ENCODE data around the gene MYDGF. TPM values are rescaled to one million over a fixed set of nuclear protein-coding genes. Genes with fewer than 3 reads are reported as not detected.

The MYDGF gene
- total and polyA plus RNA-seq, 9 of the 15 experiments (the other 6 are each of a cell fraction or from before 2014, with no cell fraction given), result 4.2 to 141 (median 82.1) TPM

DNA sequence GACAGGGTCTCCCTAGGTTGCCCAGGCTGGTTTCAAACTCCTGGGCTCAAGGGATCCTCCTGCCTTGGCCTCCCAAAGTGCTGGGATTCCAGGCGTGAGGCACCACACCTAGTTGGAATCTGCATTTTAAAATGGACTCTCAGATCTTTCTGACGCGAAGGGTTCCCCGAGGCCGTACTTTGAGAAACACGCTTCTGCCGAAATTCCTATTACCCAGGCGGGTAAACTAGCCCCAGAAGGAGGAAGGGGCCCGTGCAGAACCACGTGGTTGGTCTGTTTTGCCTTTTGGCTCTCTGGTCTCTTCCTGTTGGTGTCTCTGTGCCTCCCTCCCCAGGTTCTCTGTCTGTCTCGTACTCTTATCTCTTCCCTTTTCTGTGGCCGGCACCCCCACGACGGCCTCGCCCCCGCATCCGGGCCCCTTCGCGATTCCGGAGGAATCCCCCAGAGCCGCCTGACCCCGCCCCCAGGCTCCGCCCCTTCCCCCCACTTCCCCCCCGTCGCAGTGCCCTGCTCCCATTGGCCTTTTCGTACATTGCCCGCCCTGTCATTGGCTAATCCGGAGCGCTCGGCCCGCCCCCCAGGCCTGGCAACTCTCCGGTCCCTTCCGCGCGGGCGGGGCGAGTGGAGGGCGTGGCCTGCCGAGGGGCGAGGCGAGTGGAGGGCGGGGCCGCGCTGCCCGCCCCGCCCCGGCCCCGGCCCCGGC lies 31.2 kb downstream of the MYDGF start, which contains the start of gene TNFAIP8L1 (continued):
- TF ChIP-seq ZNF436 (CRISPR knock-in tag; IDR thresholded peaks at IDR 0.05) (no peak), HMG20A (CRISPR knock-in tag; conservative IDR thresholded peaks at IDR 0.05) (no peak), HSF4 (CRISPR knock-in tag; IDR thresholded peaks at IDR 0.05; ENCODE audit: borderline replicate concordance) (no peak), SETDB1 (IDR thresholded peaks at IDR 0.05; ENCODE audit: low read length) (no peak), ZFP36 (IDR thresholded peaks at IDR 0.05; ENCODE audit: low read depth, low read length, partially characterized antibody) (peak; percentile 98), SREBF2 (CRISPR knock-in tag; IDR thresholded peaks at IDR 0.05) (no peak), NR2C2 (CRISPR knock-in tag; IDR thresholded peaks at IDR 0.05) (no peak), NR2C2 (tag; IDR thresholded peaks at IDR 0.05) (peak; percentile 30; the same call in 1 of the 2 replicates), ATF1 (CRISPR knock-in tag; IDR thresholded peaks at IDR 0.05) (no peak), ATF1 (tag; IDR thresholded peaks at IDR 0.05) (peak; percentile 50), RBBP5 (IDR thresholded peaks at IDR 0.05; ENCODE audit: borderline replicate concordance, insufficient read depth, low read length, poor library complexity, severe bottlenecking) (peak; percentile 25), KDM4B (IDR thresholded peaks at IDR 0.05; ENCODE audit: borderline replicate concordance in 2 of 2, low read depth in 1 of 2) (no peak; a peak in 1 of 4 replicates)
- TF ChIP-seq, protein P1, sequence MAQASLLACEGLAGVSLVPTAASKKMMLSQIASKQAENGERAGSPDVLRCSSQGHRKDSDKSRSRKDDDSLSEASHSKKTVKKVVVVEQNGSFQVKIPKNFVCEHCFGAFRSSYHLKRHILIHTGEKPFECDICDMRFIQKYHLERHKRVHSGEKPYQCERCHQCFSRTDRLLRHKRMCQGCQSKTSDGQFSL (CRISPR knock-in tag; IDR thresholded peaks at IDR 0.05), result peak; percentile 97
- TF ChIP-seq, protein P1 (tag; IDR thresholded peaks at IDR 0.05), result peak in 1 of 2 experiments; percentile 94; a peak in 2 of 4 replicates
- TF ChIP-seq, protein P2, sequence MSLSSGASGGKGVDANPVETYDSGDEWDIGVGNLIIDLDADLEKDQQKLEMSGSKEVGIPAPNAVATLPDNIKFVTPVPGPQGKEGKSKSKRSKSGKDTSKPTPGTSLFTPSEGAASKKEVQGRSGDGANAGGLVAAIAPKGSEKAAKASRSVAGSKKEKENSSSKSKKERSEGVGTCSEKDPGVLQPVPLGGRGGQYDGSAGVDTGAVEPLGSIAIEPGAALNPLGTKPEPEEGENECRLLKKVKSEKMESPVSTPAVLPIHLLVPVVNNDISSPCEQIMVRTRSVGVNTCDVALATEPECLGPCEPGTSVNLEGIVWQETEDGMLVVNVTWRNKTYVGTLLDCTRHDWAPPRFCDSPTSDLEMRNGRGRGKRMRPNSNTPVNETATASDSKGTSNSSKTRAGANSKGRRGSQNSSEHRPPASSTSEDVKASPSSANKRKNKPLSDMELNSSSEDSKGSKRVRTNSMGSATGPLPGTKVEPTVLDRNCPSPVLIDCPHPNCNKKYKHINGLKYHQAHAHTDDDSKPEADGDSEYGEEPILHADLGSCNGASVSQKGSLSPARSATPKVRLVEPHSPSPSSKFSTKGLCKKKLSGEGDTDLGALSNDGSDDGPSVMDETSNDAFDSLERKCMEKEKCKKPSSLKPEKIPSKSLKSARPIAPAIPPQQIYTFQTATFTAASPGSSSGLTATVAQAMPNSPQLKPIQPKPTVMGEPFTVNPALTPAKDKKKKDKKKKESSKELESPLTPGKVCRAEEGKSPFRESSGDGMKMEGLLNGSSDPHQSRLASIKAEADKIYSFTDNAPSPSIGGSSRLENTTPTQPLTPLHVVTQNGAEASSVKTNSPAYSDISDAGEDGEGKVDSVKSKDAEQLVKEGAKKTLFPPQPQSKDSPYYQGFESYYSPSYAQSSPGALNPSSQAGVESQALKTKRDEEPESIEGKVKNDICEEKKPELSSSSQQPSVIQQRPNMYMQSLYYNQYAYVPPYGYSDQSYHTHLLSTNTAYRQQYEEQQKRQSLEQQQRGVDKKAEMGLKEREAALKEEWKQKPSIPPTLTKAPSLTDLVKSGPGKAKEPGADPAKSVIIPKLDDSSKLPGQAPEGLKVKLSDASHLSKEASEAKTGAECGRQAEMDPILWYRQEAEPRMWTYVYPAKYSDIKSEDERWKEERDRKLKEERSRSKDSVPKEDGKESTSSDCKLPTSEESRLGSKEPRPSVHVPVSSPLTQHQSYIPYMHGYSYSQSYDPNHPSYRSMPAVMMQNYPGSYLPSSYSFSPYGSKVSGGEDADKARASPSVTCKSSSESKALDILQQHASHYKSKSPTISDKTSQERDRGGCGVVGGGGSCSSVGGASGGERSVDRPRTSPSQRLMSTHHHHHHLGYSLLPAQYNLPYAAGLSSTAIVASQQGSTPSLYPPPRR (CRISPR knock-in tag; IDR thresholded peaks at IDR 0.05; ENCODE audit: borderline replicate concordance), result no peak
- TF ChIP-seq, protein P3, sequence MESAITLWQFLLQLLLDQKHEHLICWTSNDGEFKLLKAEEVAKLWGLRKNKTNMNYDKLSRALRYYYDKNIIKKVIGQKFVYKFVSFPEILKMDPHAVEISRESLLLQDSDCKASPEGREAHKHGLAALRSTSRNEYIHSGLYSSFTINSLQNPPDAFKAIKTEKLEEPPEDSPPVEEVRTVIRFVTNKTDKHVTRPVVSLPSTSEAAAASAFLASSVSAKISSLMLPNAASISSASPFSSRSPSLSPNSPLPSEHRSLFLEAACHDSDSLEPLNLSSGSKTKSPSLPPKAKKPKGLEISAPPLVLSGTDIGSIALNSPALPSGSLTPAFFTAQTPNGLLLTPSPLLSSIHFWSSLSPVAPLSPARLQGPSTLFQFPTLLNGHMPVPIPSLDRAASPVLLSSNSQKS (CRISPR knock-in tag; IDR thresholded peaks at IDR 0.05), result no peak
- TF ChIP-seq, protein P4, sequence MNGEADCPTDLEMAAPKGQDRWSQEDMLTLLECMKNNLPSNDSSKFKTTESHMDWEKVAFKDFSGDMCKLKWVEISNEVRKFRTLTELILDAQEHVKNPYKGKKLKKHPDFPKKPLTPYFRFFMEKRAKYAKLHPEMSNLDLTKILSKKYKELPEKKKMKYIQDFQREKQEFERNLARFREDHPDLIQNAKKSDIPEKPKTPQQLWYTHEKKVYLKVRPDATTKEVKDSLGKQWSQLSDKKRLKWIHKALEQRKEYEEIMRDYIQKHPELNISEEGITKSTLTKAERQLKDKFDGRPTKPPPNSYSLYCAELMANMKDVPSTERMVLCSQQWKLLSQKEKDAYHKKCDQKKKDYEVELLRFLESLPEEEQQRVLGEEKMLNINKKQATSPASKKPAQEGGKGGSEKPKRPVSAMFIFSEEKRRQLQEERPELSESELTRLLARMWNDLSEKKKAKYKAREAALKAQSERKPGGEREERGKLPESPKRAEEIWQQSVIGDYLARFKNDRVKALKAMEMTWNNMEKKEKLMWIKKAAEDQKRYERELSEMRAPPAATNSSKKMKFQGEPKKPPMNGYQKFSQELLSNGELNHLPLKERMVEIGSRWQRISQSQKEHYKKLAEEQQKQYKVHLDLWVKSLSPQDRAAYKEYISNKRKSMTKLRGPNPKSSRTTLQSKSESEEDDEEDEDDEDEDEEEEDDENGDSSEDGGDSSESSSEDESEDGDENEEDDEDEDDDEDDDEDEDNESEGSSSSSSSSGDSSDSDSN (IDR thresholded peaks at IDR 0.05; ENCODE audit: borderline replicate concordance in 1 of 2, low read depth in 2 of 2, low read length in 2 of 2), result 0 out of 4 replicates have a peak, but pooled peaks of 1 of the 2 experiments have one; percentile 31

All from K562 (cell line).